SK-N-SH (cell line): ENCODE data around the gene RNASEH1. TPM values are rescaled to one million over a fixed set of nuclear protein-coding genes. Genes with fewer than 3 reads are reported as not detected.
A peak's percentile ranks its signal among the peaks of the same experiment; 100 is the strongest.

Source experiments
- CTCF ChIA-PET: fragments of 300-600, 350-600 bp; formaldehyde crosslinking; extraction: SDS; loops from one replicate; lab custom pipeline; 2021; lab: Yijun Ruan, JAX
- POLR2A ChIA-PET: fragments of 350-600 bp; sonication (Branson Sonifier 250); formaldehyde crosslinking; extraction: SDS; loops from one replicate; lab custom pipeline; 2020; ENCODE audit warnings: antibody characterized with exemption, inconsistent platforms; lab: Yijun Ruan, JAX
- DNase-seq: peaks from one replicate; pipeline ENCODE4 v3.0.0; 2012
- H2AFZ ChIP-seq: fragments of 200-600 bp; sonication (generic); 2 replicates; pipeline ENCODE4 v1.8.1; 2016; ENCODE audit warnings: antibody characterized with exemption, mild to moderate bottlenecking, low read depth
- H3F3A ChIP-seq: fragments of 200-600 bp; sonication (generic); replicated peaks from 2 replicates; pipeline ENCODE3; 2016; ENCODE audit warnings: antibody characterized with exemption, mild to moderate bottlenecking; ENCODE audit not compliant: insufficient read depth
- H3K27ac ChIP-seq, 2 experiments: fragments of 200-500 bp in 1 of 2; fragments of 200-600 bp in 1 of 2; sonication (Bioruptor generic) in 1 of 2; sonication (generic), shearing (Covaris generic) in 1 of 2; 2 replicates each; pipeline versions ENCODE4 v1.5.1 to v1.6.1; 2014 to 2016; ENCODE audit warnings: low read depth in 2 of 2, inconsistent platforms in 1 of 2, low read length in 1 of 2, mild to moderate bottlenecking in 1 of 2, mixed read lengths in 1 of 2
- H3K27me3 ChIP-seq: fragments of 200-600 bp; sonication (generic), shearing (Covaris generic); 2 replicates; pipeline ENCODE4 v1.6.1; 2016; ENCODE audit warnings: mixed run types; ENCODE audit not compliant: insufficient read depth
- H3K36me3 ChIP-seq, 2 experiments: fragments of 200-500 bp in 1 of 2; fragments of 200-600 bp in 1 of 2; sonication (Bioruptor generic) in 1 of 2; sonication (generic) in 1 of 2; replicated peaks in 1 of 2; 2 replicates each; pipeline versions ENCODE3 to v1.5.1; 2014 to 2016; ENCODE audit warnings: low read length in 1 of 2, mild to moderate bottlenecking in 1 of 2; ENCODE audit not compliant: insufficient read depth in 2 of 2, control insufficient read depth in 1 of 2
- H3K4me1 ChIP-seq, 2 experiments: fragments of 200-500 bp in 1 of 2; fragments of 200-600 bp in 1 of 2; sonication (Bioruptor generic) in 1 of 2; sonication (generic), shearing (Covaris generic) in 1 of 2; 2 replicates each; pipeline versions ENCODE4 v1.5.1 to v1.6.1; 2014 to 2016; ENCODE audit warnings: low read depth in 1 of 2, low read length in 1 of 2, mixed run types in 1 of 2; ENCODE audit not compliant: insufficient read depth in 2 of 2, control insufficient read depth in 1 of 2
- H3K4me2 ChIP-seq: fragments of 200-600 bp; sonication (generic), shearing (Covaris generic); 2 replicates; pipeline ENCODE4 v1.6.1; 2017; ENCODE audit warnings: mixed run types
- H3K4me3 ChIP-seq, 2 experiments: fragments of 200-500 bp in 1 of 2; fragments of 200-600 bp in 1 of 2; sonication (Bioruptor generic) in 1 of 2; sonication (generic), shearing (Covaris generic) in 1 of 2; 2 replicates each; pipeline versions ENCODE4 v1.5.1 to v1.8.1; 2014 to 2016; ENCODE audit warnings: low read depth in 2 of 2, inconsistent platforms in 1 of 2, low read length in 1 of 2, mild to moderate bottlenecking in 1 of 2, mixed read lengths in 1 of 2, moderate library complexity in 1 of 2
- H3K79me2 ChIP-seq: fragments of 200-600 bp; sonication (generic); 2 replicates; pipeline ENCODE4 v1.8.1; 2017; ENCODE audit warnings: mild to moderate bottlenecking; ENCODE audit not compliant: insufficient read depth
- H3K9ac ChIP-seq: fragments of 200-600 bp; sonication (generic); 2 replicates; pipeline ENCODE4 v1.6.1; 2017; ENCODE audit warnings: mixed run types
- H3K9me2 ChIP-seq: fragments of 200-600 bp; sonication (generic); 2 replicates; pipeline ENCODE4 v1.6.1; 2017; ENCODE audit warnings: mixed run types
- H3K9me3 ChIP-seq: fragments of 200-600 bp; sonication (generic); 2 replicates; pipeline ENCODE4 v1.6.1; 2017; ENCODE audit warnings: mixed run types, mild to moderate bottlenecking, moderate library complexity
- H4K20me1 ChIP-seq: fragments of 200-600 bp; sonication (generic); 2 replicates; pipeline ENCODE4 v1.6.1; 2017; ENCODE audit warnings: mild to moderate bottlenecking, mixed run types; ENCODE audit not compliant: insufficient read depth
- CHD2 ChIP-seq: fragments of 150-350 bp; IDR thresholded peaks from 2 replicates; pipeline ENCODE4 v1.6.1; 2018; ENCODE audit warnings: low read length; ENCODE audit not compliant: partially characterized antibody
- CTCF ChIP-seq: fragments of 200-600 bp; sonication (generic); IDR thresholded peaks from 2 replicates; pipeline ENCODE4 v1.6.1; 2017; ENCODE audit warnings: antibody characterized with exemption, mild to moderate bottlenecking, moderate library complexity
- EP300 ChIP-seq, 2 experiments: IDR thresholded peaks; 2 replicates each; pipeline versions ENCODE4 v1.4.0 to v1.6.1; 2012; ENCODE audit warnings: borderline replicate concordance in 1 of 2, low read depth in 1 of 2, low read length in 1 of 2
- FOXJ3 ChIP-seq: sonication (generic); formaldehyde crosslinking; IDR thresholded peaks from 2 replicates; pipeline ENCODE4 v1.5.1; 2020; ENCODE audit warnings: mild to moderate bottlenecking, missing genetic modification reagents
- FOXM1 ChIP-seq: IDR thresholded peaks from 2 replicates; pipeline ENCODE4 v1.4.0; 2012; ENCODE audit warnings: low read depth, mild to moderate bottlenecking
- GATA2 ChIP-seq: sonication (generic); formaldehyde crosslinking; IDR thresholded peaks from 2 replicates; pipeline ENCODE4 v1.5.0; 2020; ENCODE audit warnings: mild to moderate bottlenecking, missing genetic modification reagents
- JUND ChIP-seq: IDR thresholded peaks from 2 replicates; pipeline ENCODE4 v1.4.0; 2012
- NFIC ChIP-seq: IDR thresholded peaks from 2 replicates; pipeline ENCODE4 v1.4.0; 2012; ENCODE audit warnings: borderline replicate concordance
- PBX3 ChIP-seq: IDR thresholded peaks from 2 replicates; pipeline ENCODE4; 2012
- RAD21 ChIP-seq: IDR thresholded peaks from 2 replicates; pipeline ENCODE4 v1.6.1; 2012; ENCODE audit warnings: mild to moderate bottlenecking, low read length
- RXRA ChIP-seq: IDR thresholded peaks from 2 replicates; pipeline ENCODE4 v1.4.0; 2012; ENCODE audit warnings: low read depth, mild to moderate bottlenecking, borderline replicate concordance
- TAF1 ChIP-seq: IDR thresholded peaks from 2 replicates; pipeline ENCODE4 v1.6.1; 2012; ENCODE audit warnings: low read depth, mild to moderate bottlenecking, low read length, moderate library complexity, borderline replicate concordance
- TCF12 ChIP-seq: IDR thresholded peaks from 2 replicates; pipeline ENCODE4 v1.4.0; 2012
- YY1 ChIP-seq: IDR thresholded peaks from 2 replicates; pipeline ENCODE4 v1.4.0; 2012; ENCODE audit warnings: low read depth, mild to moderate bottlenecking
- WGBS: methylation state at CpG from one replicate; pipeline ENCODE4 v1.1.6; 2017; ENCODE audit warnings: low lambda C conversion rate; 5-methylcytosine and 5-hydroxymethylcytosine counted together
- polyA plus RNA-seq, 3 experiments: library from polyadenylated mRNA; depleted of rRNA; stranded (reverse); fragments of >200 nt; gene quantifications; 2 replicates each; pipeline ENCODE4 v1.2.3, GENCODE V29; 2012
- TF ChIP-seq, protein P1 (sequence below): IDR thresholded peaks from 2 replicates; pipeline ENCODE4 v1.4.0; 2012; ENCODE audit warnings: low read depth, borderline replicate concordance
- TF ChIP-seq, protein P2 (sequence below): fragments of 150-350 bp; IDR thresholded peaks from 2 replicates; pipeline ENCODE4 v1.6.1; 2016; ENCODE audit warnings: mild to moderate bottlenecking, low read depth, low read length

The RNASEH1 gene
- polyA plus RNA-seq, 1 of the 3 experiments (the other 2 are of a cell fraction) = 34.4 TPM

DNA sequence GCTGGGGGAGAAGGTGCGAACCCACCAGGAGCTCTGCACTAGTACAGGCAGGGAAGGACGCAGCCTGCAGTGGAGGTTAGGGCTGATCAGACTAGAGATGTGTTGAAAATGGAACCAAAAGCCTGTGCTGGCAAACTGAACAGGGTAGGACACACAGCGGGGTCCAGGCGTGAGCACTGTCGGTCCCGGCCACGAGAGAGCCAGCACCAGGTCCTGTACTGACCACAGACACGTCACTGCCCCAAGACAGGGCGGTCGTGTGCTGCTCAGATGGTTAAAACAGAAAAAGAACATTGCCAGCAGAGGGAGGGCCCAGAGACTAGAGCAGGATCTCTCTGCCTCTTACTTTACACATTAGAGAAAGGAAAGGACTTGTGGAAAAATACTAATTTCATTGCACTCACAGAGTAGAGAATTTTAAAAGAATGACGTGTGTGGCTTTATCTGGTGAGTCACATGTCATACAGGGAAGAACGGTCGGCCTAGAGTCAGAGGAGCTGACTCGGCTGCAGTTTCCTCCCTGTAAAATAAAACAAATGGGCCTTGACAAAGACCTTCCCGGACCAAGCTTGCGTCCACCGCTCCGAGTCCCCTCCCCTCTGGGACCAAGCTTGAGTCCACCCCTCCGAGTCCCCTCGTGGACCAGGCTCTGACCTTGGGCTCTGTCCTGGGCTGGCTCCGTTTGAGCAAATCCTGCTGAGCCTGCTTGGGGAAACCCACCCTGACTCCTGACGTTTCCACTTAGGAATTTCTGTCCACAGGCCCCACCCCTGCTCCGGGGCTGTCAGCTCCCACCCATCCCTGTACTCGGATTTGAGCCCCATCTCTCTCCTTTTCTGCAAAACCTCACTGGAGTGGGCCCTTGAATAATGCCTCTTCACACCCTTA is 22.1 kb downstream of the RNASEH1 start (continued):
- TF ChIP-seq, protein P1, sequence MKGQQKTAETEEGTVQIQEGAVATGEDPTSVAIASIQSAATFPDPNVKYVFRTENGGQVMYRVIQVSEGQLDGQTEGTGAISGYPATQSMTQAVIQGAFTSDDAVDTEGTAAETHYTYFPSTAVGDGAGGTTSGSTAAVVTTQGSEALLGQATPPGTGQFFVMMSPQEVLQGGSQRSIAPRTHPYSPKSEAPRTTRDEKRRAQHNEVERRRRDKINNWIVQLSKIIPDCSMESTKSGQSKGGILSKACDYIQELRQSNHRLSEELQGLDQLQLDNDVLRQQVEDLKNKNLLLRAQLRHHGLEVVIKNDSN = no peak; the same call in 1 of the 2 replicates
- TF ChIP-seq NFIC (no peak), PBX3 (peak; percentile 54), CHD2 (no peak), RAD21 (no peak), JUND (peak; percentile 2; the same call in 1 of the 2 replicates), FOXJ3 (CRISPR knock-in tag) (no peak), RXRA (no peak; the same call in 1 of the 2 replicates), TCF12 (no peak; the same call in 1 of the 2 replicates), GATA2 (CRISPR knock-in tag) (no peak), TAF1 (peak; percentile 24)
- TF ChIP-seq, protein P2, sequence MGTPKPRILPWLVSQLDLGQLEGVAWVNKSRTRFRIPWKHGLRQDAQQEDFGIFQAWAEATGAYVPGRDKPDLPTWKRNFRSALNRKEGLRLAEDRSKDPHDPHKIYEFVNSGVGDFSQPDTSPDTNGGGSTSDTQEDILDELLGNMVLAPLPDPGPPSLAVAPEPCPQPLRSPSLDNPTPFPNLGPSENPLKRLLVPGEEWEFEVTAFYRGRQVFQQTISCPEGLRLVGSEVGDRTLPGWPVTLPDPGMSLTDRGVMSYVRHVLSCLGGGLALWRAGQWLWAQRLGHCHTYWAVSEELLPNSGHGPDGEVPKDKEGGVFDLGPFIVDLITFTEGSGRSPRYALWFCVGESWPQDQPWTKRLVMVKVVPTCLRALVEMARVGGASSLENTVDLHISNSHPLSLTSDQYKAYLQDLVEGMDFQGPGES = no peak

DNA sequence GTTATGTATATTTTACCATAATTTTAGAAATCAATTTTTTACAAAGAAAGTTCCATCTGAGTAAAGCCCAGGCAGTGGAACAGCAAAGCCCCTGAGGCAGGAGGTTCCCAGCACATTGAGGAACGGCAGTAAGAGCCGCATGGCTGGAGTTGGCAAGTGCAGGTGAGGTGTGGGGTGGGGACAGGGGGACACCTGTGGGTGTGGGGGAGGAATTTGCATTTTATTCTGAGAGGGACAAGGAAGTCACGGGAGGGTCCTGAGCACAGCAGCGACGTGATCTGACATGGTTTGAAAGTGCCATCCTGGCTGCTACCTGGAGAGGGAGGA is 22.7 kb downstream of the RNASEH1 start:
- H3K9ac ChIP-seq = peak overlapping the region; percentile 87
- H3K27me3 ChIP-seq = no peaks in the 10 kb centered on the region
- TF ChIP-seq EP300 (IDR thresholded peaks at IDR 0.05; ENCODE audit: borderline replicate concordance in 1 of 2, low read depth in 1 of 2, low read length in 1 of 2) = no peak
- no peak for TF ChIP-seq CTCF
- no peak for TF ChIP-seq FOXM1
- no peak for TF ChIP-seq YY1
- TF ChIP-seq, all 33 proteins: peak for 0
- Histone ChIP-seq H4K20me1 (no peaks in the 10 kb centered on the region), H2AFZ (no peak overlapping the region), H3K9me3 (no peaks in the 10 kb centered on the region), H3K9me2 (no peaks in the 10 kb centered on the region), H3K4me3 (peak overlapping the region in 1 of 2 experiments; percentile 63; a peak in 2 of 4 replicates), H3K4me1 (peaks cover 3 to 13% of the 10 kb centered on the region in 2 experiments; a peak in 3 of 4 replicates), H3K4me2 (peak overlapping the region; percentile 72), H3K27ac (peak overlapping the region; percentile 72 to 98), H3F3A (peaks cover 26% of the 10 kb centered on the region), H3K79me2 (no peaks in the 10 kb centered on the region), H3K36me3 (peaks cover 9 to 10% of the 10 kb centered on the region in 2 experiments)
- 85% methylated on average over 5 of the region's 5 CpGs for WGBS
- DNase-seq = no peak
- ChIA-PET CTCF (no interaction called here), POLR2A (no interaction called here)
